Measurements from ENCODE around the gene FHIT.

The FHIT gene

GRCh38 chr3:61168286-61168685, 83.0 kb downstream of the FHIT start:
- no peak for DNase-seq

- DNase-seq: no peak
Observed at GRCh38 chr3:61162965-61163364, 88.3 kb downstream of the FHIT start.

GRCh38 chr3:61158667-61159066, 92.6 kb downstream of the FHIT start:
- DNase-seq: no peak

- no peak for DNase-seq
Observed at GRCh38 chr3:61158216-61158615, 93.0 kb downstream of the FHIT start.

GRCh38 chr3:61157414-61157813, 93.8 kb downstream of the FHIT start:
- no peak for DNase-seq

GRCh38 chr3:61155701-61156292, 95.5 kb downstream of the FHIT start:
- DNase-seq: no peak

- no peak for DNase-seq
Observed at GRCh38 chr3:61154457-61155198, 96.6 kb downstream of the FHIT start.

GRCh38 chr3:61152071-61152470, 99.2 kb downstream of the FHIT start:
- no peak for DNase-seq

- DNase-seq: no peak
Observed at GRCh38 chr3:61149236-61149635, 102.0 kb downstream of the FHIT start.

- no peak for DNase-seq
Observed at GRCh38 chr3:61146010-61146890, 105.0 kb downstream of the FHIT start.

- DNase-seq: no peak
Observed at GRCh38 chr3:61141697-61142096, 109.6 kb downstream of the FHIT start.

GRCh38 chr3:61141227-61141626, 110.0 kb downstream of the FHIT start:
- no peak for DNase-seq

- no peak for DNase-seq
Observed at GRCh38 chr3:61139686-61140085, 111.6 kb downstream of the FHIT start.

GRCh38 chr3:61138401-61138800, 112.9 kb downstream of the FHIT start:
- no peak for DNase-seq

- no peak for DNase-seq
Observed at GRCh38 chr3:61136191-61136590, 115.1 kb downstream of the FHIT start.

GRCh38 chr3:61134532-61134931, 116.7 kb downstream of the FHIT start:
- DNase-seq: no peak

GRCh38 chr3:61132062-61132461, 119.2 kb downstream of the FHIT start:
- no peak for DNase-seq

- DNase-seq: no peak
Observed at GRCh38 chr3:61118830-61119229, 132.4 kb downstream of the FHIT start.

GRCh38 chr3:61117045-61117898, 134.0 kb downstream of the FHIT start:
- no peak for DNase-seq

- no peak for DNase-seq
Observed at GRCh38 chr3:61114316-61114953, 136.8 kb downstream of the FHIT start.

- no peak for DNase-seq
Observed at GRCh38 chr3:61111825-61112224, 139.4 kb downstream of the FHIT start.

GRCh38 chr3:61110576-61110975, 140.7 kb downstream of the FHIT start:
- no peak for DNase-seq

Data from activated CD8-positive, alpha-beta memory T cell treated with anti-CD3 and anti-CD28 coated beads, Interleukin-2, amount 50 U/mL, for 4 hours (primary cell).